GM19023 (cell line): ENCODE data around the gene C1orf21.

Source experiments
- ATAC-seq: cut with Tn5 transposase; IDR thresholded peaks from one replicate; pipeline ENCODE4 v1.9.1; 2021; ENCODE audit warnings: mild to moderate bottlenecking, moderate library complexity; ENCODE audit not compliant: unreplicated experiment

C1orf21 gene

GRCh38 chr1:184622136-184622823 is 235.5 kb downstream of the C1orf21 start:
- no peak for ATAC-seq

GRCh38 chr1:184623404-184623803 is 236.6 kb downstream of the C1orf21 start:
- ATAC-seq, result no peak

- ATAC-seq, result no peak
Measured at GRCh38 chr1:184624051-184624450, 237.2 kb downstream of the C1orf21 start.

- no peak for ATAC-seq
Measured at GRCh38 chr1:184624626-184625025, 237.8 kb downstream of the C1orf21 start.

- ATAC-seq, result no peak
Measured at GRCh38 chr1:184625271-184625670, 238.4 kb downstream of the C1orf21 start.

- ATAC-seq, result no peak
Measured at GRCh38 chr1:184626076-184627006, 239.5 kb downstream of the C1orf21 start.

GRCh38 chr1:184627007-184627341 is 240.1 kb downstream of the C1orf21 start:
- ATAC-seq, result no peak

GRCh38 chr1:184629266-184629665 is 242.4 kb downstream of the C1orf21 start:
- no peak for ATAC-seq

- no peak for ATAC-seq
Measured at GRCh38 chr1:184630679-184631060, 243.8 kb downstream of the C1orf21 start.

GRCh38 chr1:184632415-184633175 is 245.8 kb downstream of the C1orf21 start:
- ATAC-seq, result no peak

- no peak for ATAC-seq
Measured at GRCh38 chr1:184633785-184634184, 247.0 kb downstream of the C1orf21 start.

GRCh38 chr1:184634296-184634695 is 247.5 kb downstream of the C1orf21 start:
- ATAC-seq, result no peak

GRCh38 chr1:184635347-184635979 is 248.6 kb downstream of the C1orf21 start:
- ATAC-seq, result no peak

GRCh38 chr1:184635980-184636431 is 249.2 kb downstream of the C1orf21 start:
- ATAC-seq, result no peak

GRCh38 chr1:184637664-184638240 is 250.9 kb downstream of the C1orf21 start:
- no peak for ATAC-seq

- ATAC-seq, result no peak
Measured at GRCh38 chr1:184639205-184639604, 252.4 kb downstream of the C1orf21 start.

- no peak for ATAC-seq
Measured at GRCh38 chr1:184640505-184640904, 253.7 kb downstream of the C1orf21 start.

GRCh38 chr1:184641894-184642293 is 255.1 kb downstream of the C1orf21 start:
- no peak for ATAC-seq

- no peak for ATAC-seq
Measured at GRCh38 chr1:184643661-184644060, 256.8 kb downstream of the C1orf21 start.

- ATAC-seq, result no peak
Measured at GRCh38 chr1:184644771-184645170, 257.9 kb downstream of the C1orf21 start.
